Spinal cord (tissue), 10 donors: Measurements from ENCODE around the gene USF3. TPM values are rescaled to one million over a fixed set of nuclear protein-coding genes. Genes with fewer than 3 reads are reported as not detected.

Experiments used
- DNase-seq, 6 donors: peaks; one replicate each; pipeline versions ENCODE4 v3.0.0 to v3.0.0-alpha.2; 2013 to 2015; ENCODE audit warnings: low spot score in 6 of 6, low read depth in 4 of 6
- H3K27ac ChIP-seq: one replicate; pipeline ENCODE4 v1.5.1; 2013; ENCODE audit warnings: low read depth, low read length, control low read depth
- H3K27me3 ChIP-seq: one replicate; pipeline ENCODE4 v1.6.1; 2013; ENCODE audit warnings: low read length; ENCODE audit not compliant: control insufficient read depth, insufficient read depth
- H3K36me3 ChIP-seq: one replicate; pipeline ENCODE4 v1.6.1; 2013; ENCODE audit warnings: low read length; ENCODE audit not compliant: control insufficient read depth, insufficient read depth
- H3K4me1 ChIP-seq: one replicate; pipeline ENCODE4 v1.6.1; 2013; ENCODE audit warnings: low read length; ENCODE audit not compliant: control insufficient read depth, insufficient read depth
- H3K4me3 ChIP-seq: one replicate; pipeline ENCODE4 v1.5.1; 2013; ENCODE audit warnings: low read depth, low read length, control low read depth
- H3K9me3 ChIP-seq: one replicate; pipeline ENCODE4 v1.6.1; 2013; ENCODE audit warnings: low read length; ENCODE audit not compliant: control insufficient read depth, insufficient read depth
- whole genome bisulfite sequencing: methylation state at CpG from one replicate; pipeline ENCODE4 v1.1.5; 2013; ENCODE audit warnings: missing lambda C conversion rate; ENCODE audit not compliant: insufficient coverage; 5-methylcytosine and 5-hydroxymethylcytosine counted together
- polyA plus RNA-seq, 2 donors: library from polyadenylated mRNA; unstranded; fragments of 120-200 nt; gene quantifications; one replicate each; pipeline ENCODE4 v1.2.1, GENCODE V29; 2013; ENCODE audit not compliant: insufficient read length in 2 of 2
- total RNA-seq, 2 donors: library from RNA; depleted of rRNA in 1 of 2; stranded (reverse); fragments of 120-200 nt in 1 of 2; fragments of >200 nt in 1 of 2; gene quantifications; one replicate each; pipeline versions ENCODE4 v1.2.3 to v1.2.4, GENCODE V29; 2013 to 2014
- donor health status: healthy.

Gene USF3
- total and polyA plus RNA-seq, 4 donors, result 13.5 to 26.3 (median 15.2) TPM

DNA sequence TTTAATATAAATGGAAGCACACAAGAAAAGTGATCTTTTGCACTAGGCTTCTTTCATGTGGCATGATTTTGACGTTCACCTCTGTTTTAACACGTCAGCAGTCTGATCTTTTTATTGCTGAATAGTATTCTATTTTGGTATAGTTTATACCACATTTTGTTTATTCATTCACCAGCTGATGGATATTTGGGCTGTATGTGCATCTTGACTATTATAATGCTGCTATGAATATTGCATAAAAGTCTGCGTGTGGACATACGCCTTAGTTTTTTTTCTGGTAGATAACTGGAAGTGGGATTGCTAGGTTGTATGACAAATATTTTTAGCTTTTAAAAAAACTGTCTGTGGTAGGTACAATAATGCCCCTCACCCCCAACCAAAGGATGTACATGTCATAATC is 35.3 kb upstream of the USF3 start:
- Histone ChIP-seq H3K27ac (no peak overlapping the region), H3K27me3 (no peaks in the 10 kb centered on the region), H3K4me3 (no peak overlapping the region), H3K9me3 (no peaks in the 10 kb centered on the region), H3K4me1 (no peaks in the 10 kb centered on the region), H3K36me3 (no peaks in the 10 kb centered on the region)
- WGBS, result no CpG with 5 or more reads among the region's 4 CpGs
- no peak for DNase-seq

DNA sequence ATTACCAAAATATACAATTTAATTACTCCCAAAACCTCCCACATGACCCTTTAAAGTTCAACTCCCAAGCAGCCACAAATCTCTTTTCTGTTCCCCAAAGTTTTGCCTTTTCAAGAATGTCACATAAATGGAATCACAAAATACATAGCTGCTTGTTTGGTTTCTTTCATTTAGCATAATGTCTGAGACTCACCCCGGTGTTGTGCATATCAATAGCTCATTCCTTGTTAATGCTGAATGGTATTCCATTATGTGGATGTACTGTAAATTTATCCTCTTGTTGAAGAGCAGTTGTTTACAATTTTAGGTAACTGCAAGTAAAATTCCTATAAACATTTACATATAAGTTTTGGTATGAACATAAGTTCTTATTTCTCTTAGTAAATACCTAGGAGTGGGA is 34.1 kb upstream of the USF3 start:
- WGBS, result no CpG with 5 or more reads among the region's 1 CpG
- Histone ChIP-seq H3K9me3 (no peaks in the 10 kb centered on the region), H3K36me3 (no peaks in the 10 kb centered on the region), H3K27ac (no peak overlapping the region), H3K4me1 (no peaks in the 10 kb centered on the region), H3K4me3 (no peak overlapping the region), H3K27me3 (no peaks in the 10 kb centered on the region)
- no peak for DNase-seq

DNA sequence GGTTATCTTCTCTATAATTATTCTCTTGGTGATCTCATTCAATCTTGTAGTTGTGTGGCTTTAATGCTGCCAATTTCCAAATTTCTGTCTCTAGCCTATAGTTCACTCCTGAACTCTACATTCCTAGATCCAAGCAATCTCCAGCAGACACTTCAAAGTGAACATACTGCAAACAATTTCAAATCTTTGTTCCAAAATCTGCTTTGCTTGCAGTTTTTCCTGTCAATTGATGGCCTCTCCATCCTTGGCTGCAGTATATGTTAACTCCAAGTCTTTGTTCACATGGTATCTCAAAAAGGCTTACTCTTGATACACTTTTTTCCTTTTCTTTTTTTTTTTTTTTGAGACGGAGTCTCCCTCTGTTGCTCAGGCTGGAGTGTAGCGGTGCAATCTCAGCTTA is 32.2 kb upstream of the USF3 start:
- no peak for DNase-seq
- no peaks in the 10 kb centered on the region for H3K4me1 ChIP-seq
- no peak overlapping the region for H3K4me3 ChIP-seq
- 100% methylated on average over 1 of the region's 2 CpGs for WGBS
- no peak overlapping the region for H3K27ac ChIP-seq
- no peaks in the 10 kb centered on the region for H3K27me3 ChIP-seq
- no peaks in the 10 kb centered on the region for H3K36me3 ChIP-seq
- no peaks in the 10 kb centered on the region for H3K9me3 ChIP-seq

GRCh38 chr3:113721636-113722035 is 25.2 kb upstream of the USF3 start:
- Histone ChIP-seq H3K4me1 (no peaks in the 10 kb centered on the region), H3K9me3 (no peaks in the 10 kb centered on the region), H3K4me3 (no peak overlapping the region), H3K27me3 (no peaks in the 10 kb centered on the region), H3K27ac (no peak overlapping the region), H3K36me3 (peaks cover 7% of the 10 kb centered on the region)
- DNase-seq, result no peak
- WGBS, result 88% methylated on average over 1 of the region's 3 CpGs

DNA sequence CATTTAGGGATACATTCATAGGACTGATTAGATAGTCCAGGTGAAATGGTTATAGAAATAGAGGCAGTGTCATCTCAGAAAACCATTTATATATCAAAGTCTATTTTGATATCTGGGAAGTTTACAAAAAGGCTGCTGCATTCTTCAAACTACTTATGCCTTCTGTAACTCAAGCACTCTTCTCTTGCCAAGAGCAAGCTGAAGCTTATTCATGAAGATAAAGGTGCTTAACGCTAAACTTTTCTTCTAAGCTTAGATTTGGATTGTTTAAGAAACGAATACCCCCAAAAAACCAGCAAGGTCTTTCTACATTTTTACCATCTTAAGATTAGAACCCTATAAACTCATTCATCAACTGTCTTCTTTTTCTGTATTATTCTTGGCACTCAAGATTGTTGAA is 23.3 kb upstream of the USF3 start:
- no peak overlapping the region for H3K27ac ChIP-seq
- no peaks in the 10 kb centered on the region for H3K9me3 ChIP-seq
- DNase-seq, result no peak
- H3K4me1 ChIP-seq, result no peaks in the 10 kb centered on the region
- H3K27me3 ChIP-seq, result no peaks in the 10 kb centered on the region
- H3K4me3 ChIP-seq, result no peak overlapping the region
- 100% methylated on average over 1 of the region's 2 CpGs for WGBS
- peaks cover 7% of the 10 kb centered on the region for H3K36me3 ChIP-seq

- Histone ChIP-seq H3K4me3 (no peak overlapping the region), H3K4me1 (no peaks in the 10 kb centered on the region), H3K27me3 (no peaks in the 10 kb centered on the region), H3K9me3 (no peaks in the 10 kb centered on the region), H3K36me3 (peaks cover 7% of the 10 kb centered on the region), H3K27ac (no peak overlapping the region)
- no peak for DNase-seq
- WGBS, result no CpG with 5 or more reads among the region's 1 CpG
These were observed 22.9 kb upstream of the USF3 start for GRCh38 chr3:113719294-113719693.

- no peak for DNase-seq
- Histone ChIP-seq H3K27ac (no peak overlapping the region), H3K9me3 (no peaks in the 10 kb centered on the region), H3K4me3 (no peak overlapping the region), H3K4me1 (no peaks in the 10 kb centered on the region), H3K27me3 (no peaks in the 10 kb centered on the region), H3K36me3 (peaks cover 7% of the 10 kb centered on the region)
- 93% methylated on average over 2 of the region's 3 CpGs for WGBS
These were observed 21.4 kb upstream of the USF3 start for GRCh38 chr3:113717818-113718217.

GRCh38 chr3:113717308-113717707 is 20.9 kb upstream of the USF3 start:
- WGBS, result no CpG with 5 or more reads among the region's 3 CpGs
- no peaks in the 10 kb centered on the region for H3K27me3 ChIP-seq
- H3K36me3 ChIP-seq, result peaks cover 7% of the 10 kb centered on the region
- H3K4me3 ChIP-seq, result no peak overlapping the region
- H3K9me3 ChIP-seq, result no peaks in the 10 kb centered on the region
- DNase-seq, result no peak
- no peaks in the 10 kb centered on the region for H3K4me1 ChIP-seq
- H3K27ac ChIP-seq, result no peak overlapping the region

DNA sequence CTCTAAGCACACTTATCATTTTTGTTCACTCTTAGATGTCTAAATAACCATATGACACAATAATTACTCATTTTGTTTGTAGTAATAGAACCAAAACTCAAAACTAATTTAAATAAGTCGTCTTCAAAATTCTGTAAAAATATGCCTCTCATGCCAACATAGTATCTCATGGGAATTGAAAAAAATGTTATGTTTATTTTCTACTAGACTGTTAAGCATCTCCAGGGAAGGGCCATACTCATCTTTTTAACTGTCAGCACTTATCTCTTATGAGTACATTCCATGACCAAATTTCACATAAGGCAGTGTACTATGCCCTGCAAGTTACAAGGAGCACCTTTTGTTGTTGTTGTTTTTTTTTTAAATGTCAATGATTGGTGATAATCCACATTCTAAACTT is 18.3 kb upstream of the USF3 start:
- no peak overlapping the region for H3K4me3 ChIP-seq
- H3K27me3 ChIP-seq, result no peaks in the 10 kb centered on the region
- no peak overlapping the region for H3K27ac ChIP-seq
- no peaks in the 10 kb centered on the region for H3K36me3 ChIP-seq
- H3K9me3 ChIP-seq, result no peaks in the 10 kb centered on the region
- no peaks in the 10 kb centered on the region for H3K4me1 ChIP-seq
- no peak for DNase-seq
- WGBS, result no CpG with 5 or more reads among the region's 1 CpG

DNA sequence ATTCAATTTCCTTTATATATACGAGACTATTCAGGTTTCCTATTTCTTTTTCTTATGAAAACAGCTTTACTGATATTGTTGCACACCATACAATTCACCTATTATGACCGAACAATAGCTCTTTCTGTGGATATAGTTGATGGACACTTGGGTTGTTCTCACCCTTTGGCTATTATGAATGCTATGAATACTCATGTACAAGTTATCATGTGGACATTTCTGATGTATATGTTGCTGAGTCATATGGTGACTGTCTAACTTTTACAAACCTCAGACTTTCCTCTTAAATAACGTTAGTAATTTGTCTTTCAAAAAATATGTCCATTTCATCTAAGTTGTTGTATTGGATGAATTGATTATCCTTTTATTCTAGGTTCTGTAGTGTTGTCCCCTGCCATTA is 15.7 kb upstream of the USF3 start:
- DNase-seq, result no peak
- H3K36me3 ChIP-seq, result no peaks in the 10 kb centered on the region
- H3K9me3 ChIP-seq, result no peaks in the 10 kb centered on the region
- H3K4me3 ChIP-seq, result no peak overlapping the region
- WGBS, result no CpG with 5 or more reads among the region's 3 CpGs
- no peaks in the 10 kb centered on the region for H3K27me3 ChIP-seq
- H3K27ac ChIP-seq, result no peak overlapping the region
- H3K4me1 ChIP-seq, result no peaks in the 10 kb centered on the region
